Mesothelial cell of epicardium (in vitro differentiated cells): ENCODE measurements around the gene PSORS1C1. TPM values are rescaled to one million over a fixed set of nuclear protein-coding genes. Genes with fewer than 3 reads are reported as not detected.

Source experiments
- DNase-seq, 2 experiments: peaks; one replicate each; pipeline ENCODE4 v3.0.0; 2021; ENCODE audit warnings: low spot score in 2 of 2; ENCODE audit not compliant: unreplicated experiment in 2 of 2
- H3K27ac Mint-ChIP-seq: 2 replicates; pipeline ENCODE4 v1.8.0; 2021; ENCODE audit warnings: mixed read lengths
- H3K27me3 Mint-ChIP-seq: 2 replicates; pipeline ENCODE4 v1.8.0; 2021; ENCODE audit warnings: low read depth, mixed read lengths
- H3K36me3 Mint-ChIP-seq: 2 replicates; pipeline ENCODE4 v1.8.0; 2021; ENCODE audit warnings: mixed read lengths
- H3K4me1 Mint-ChIP-seq: 2 replicates; pipeline ENCODE4 v1.8.0; 2021; ENCODE audit warnings: mixed read lengths
- H3K4me3 Mint-ChIP-seq: 2 replicates; pipeline ENCODE4 v1.8.0; 2021; ENCODE audit warnings: mild to moderate bottlenecking, moderate library complexity, mixed read lengths
- H3K9me3 Mint-ChIP-seq: 2 replicates; pipeline ENCODE4 v1.8.0; 2021; ENCODE audit warnings: mixed read lengths
- total RNA-seq: library from RNA; stranded (reverse); gene quantifications from 3 replicates; pipeline ENCODE4 v1.2.1, GENCODE V29; 2021
- TF ChIP-seq, protein P1 (sequence below): fragments of 200-600 bp; sonication (generic); IDR thresholded peaks from one replicate; pipeline ENCODE4 v1.5.0; 2021; ENCODE audit warnings: antibody characterized with exemption; ENCODE audit not compliant: unreplicated experiment

PSORS1C1 gene
- total RNA-seq, 1 donor from 2014 or later = 1.1 TPM

- H3K36me3 Mint-ChIP-seq = no peaks in the 10 kb centered on the region
- no peaks in the 10 kb centered on the region for H3K4me1 Mint-ChIP-seq
- H3K27me3 Mint-ChIP-seq = peaks cover 42% of the 10 kb centered on the region
- TF ChIP-seq, protein P1, sequence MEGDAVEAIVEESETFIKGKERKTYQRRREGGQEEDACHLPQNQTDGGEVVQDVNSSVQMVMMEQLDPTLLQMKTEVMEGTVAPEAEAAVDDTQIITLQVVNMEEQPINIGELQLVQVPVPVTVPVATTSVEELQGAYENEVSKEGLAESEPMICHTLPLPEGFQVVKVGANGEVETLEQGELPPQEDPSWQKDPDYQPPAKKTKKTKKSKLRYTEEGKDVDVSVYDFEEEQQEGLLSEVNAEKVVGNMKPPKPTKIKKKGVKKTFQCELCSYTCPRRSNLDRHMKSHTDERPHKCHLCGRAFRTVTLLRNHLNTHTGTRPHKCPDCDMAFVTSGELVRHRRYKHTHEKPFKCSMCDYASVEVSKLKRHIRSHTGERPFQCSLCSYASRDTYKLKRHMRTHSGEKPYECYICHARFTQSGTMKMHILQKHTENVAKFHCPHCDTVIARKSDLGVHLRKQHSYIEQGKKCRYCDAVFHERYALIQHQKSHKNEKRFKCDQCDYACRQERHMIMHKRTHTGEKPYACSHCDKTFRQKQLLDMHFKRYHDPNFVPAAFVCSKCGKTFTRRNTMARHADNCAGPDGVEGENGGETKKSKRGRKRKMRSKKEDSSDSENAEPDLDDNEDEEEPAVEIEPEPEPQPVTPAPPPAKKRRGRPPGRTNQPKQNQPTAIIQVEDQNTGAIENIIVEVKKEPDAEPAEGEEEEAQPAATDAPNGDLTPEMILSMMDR = no peak
- H3K4me3 Mint-ChIP-seq = no peak within 1 kb of the TSS
- no peak for DNase-seq
- H3K9me3 Mint-ChIP-seq = no peaks in the 10 kb centered on the region
- H3K27ac Mint-ChIP-seq = no peak within 1 kb of the TSS
Measured at GRCh38 chr6:31170600-31170881, 55.9 kb downstream of the PSORS1C1 start, which contains the start of gene POU5F1. Gene POU5F1, minus strand, starts transcription at chr6:31170682. Its CDS starts 62 bp downstream, at chr6:31170620.

- no peak overlapping the region for H3K27ac Mint-ChIP-seq
- no peak for DNase-seq
- H3K4me1 Mint-ChIP-seq = no peaks in the 10 kb centered on the region
- H3K4me3 Mint-ChIP-seq = no peak overlapping the region
- TF ChIP-seq, protein P1 = no peak
- no peaks in the 10 kb centered on the region for H3K9me3 Mint-ChIP-seq
- peaks cover 42% of the 10 kb centered on the region for H3K27me3 Mint-ChIP-seq
- H3K36me3 Mint-ChIP-seq = no peaks in the 10 kb centered on the region
Measured at GRCh38 chr6:31170987-31171671, 56.5 kb downstream of the PSORS1C1 start.

GRCh38 chr6:31171931-31172905, 57.6 kb downstream of the PSORS1C1 start:
- H3K36me3 Mint-ChIP-seq = no peaks in the 10 kb centered on the region
- no peaks in the 10 kb centered on the region for H3K9me3 Mint-ChIP-seq
- no peak overlapping the region for H3K27ac Mint-ChIP-seq
- no peaks in the 10 kb centered on the region for H3K4me1 Mint-ChIP-seq
- H3K4me3 Mint-ChIP-seq = no peak overlapping the region
- peaks cover 39% of the 10 kb centered on the region for H3K27me3 Mint-ChIP-seq
- no peak for DNase-seq
- TF ChIP-seq, protein P1 = no peak

DNA sequence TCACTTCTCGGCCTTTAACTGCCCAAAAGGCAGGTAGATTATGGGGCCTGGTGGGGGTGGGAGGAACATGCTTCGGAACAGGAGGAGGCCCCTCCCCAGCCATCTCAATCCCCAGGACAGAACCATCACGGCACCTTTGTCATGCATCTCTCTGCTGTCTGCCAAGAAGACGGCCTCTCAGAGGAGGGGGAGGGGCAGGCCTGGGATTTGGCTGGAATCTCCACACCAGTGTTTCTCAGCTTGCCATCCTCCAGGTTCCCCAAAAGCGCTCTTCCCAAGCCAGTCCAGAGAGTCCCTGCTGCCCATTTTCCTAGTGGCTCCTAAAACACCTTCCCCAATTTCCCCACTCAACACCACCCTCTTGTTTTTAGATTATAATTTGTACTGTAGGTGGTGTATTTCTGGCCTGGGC, 58.4 kb downstream of the PSORS1C1 start:
- H3K27me3 Mint-ChIP-seq = peaks cover 34% of the 10 kb centered on the region
- no peak overlapping the region for H3K27ac Mint-ChIP-seq
- DNase-seq = no peak
- no peaks in the 10 kb centered on the region for H3K9me3 Mint-ChIP-seq
- TF ChIP-seq, protein P1 = no peak
- no peaks in the 10 kb centered on the region for H3K36me3 Mint-ChIP-seq
- no peak overlapping the region for H3K4me3 Mint-ChIP-seq
- no peaks in the 10 kb centered on the region for H3K4me1 Mint-ChIP-seq

DNA sequence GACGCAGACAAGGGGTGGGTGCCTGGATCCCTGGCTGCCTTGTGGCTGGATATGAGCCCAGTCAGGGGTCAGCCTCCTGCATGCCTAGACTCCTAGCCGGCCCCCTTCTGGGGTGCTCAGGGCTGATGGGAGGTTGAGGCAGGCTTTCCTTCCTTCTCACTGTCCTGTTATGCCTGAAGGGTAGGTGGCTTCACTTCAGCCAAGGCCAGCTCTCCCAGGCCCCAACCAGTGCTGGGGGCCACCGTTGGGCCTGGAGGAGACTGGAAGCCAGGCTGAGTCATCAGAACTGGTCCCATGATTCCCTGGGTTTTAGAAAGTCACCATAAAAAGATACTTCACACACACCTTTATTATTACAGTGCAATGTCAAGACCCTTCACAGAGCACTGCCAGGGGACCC, 58.8 kb downstream of the PSORS1C1 start:
- peaks cover 32% of the 10 kb centered on the region for H3K27me3 Mint-ChIP-seq
- TF ChIP-seq, protein P1 = no peak
- H3K36me3 Mint-ChIP-seq = no peaks in the 10 kb centered on the region
- no peaks in the 10 kb centered on the region for H3K4me1 Mint-ChIP-seq
- no peak for DNase-seq
- H3K9me3 Mint-ChIP-seq = no peaks in the 10 kb centered on the region
- H3K27ac Mint-ChIP-seq = no peak overlapping the region
- H3K4me3 Mint-ChIP-seq = no peak overlapping the region
